ENCODE results near the gene RBM23.
"Not testable (repeated sequence)": the region's sequence is repeated elsewhere in the genome, so short reads cannot be mapped to it uniquely, and the experiment has no call there.

Gene RBM23

GRCh38 chr14:22860377-22860776 is 58.6 kb downstream of the RBM23 start:
- DNase-seq: not testable (repeated sequence)

GRCh38 chr14:22856428-22856827 is 62.5 kb downstream of the RBM23 start:
- no peak for DNase-seq

- DNase-seq: no peak
These were observed 63.8 kb downstream of the RBM23 start for GRCh38 chr14:22854963-22855724.

- not testable (repeated sequence) for DNase-seq
These were observed 64.7 kb downstream of the RBM23 start for GRCh38 chr14:22854296-22854695.

GRCh38 chr14:22852940-22853767 is 65.8 kb downstream of the RBM23 start:
- peak; percentile 79 for DNase-seq

GRCh38 chr14:22852599-22852939 is 66.4 kb downstream of the RBM23 start:
- no peak for DNase-seq

GRCh38 chr14:22852178-22852577 is 66.8 kb downstream of the RBM23 start:
- not testable (repeated sequence) for DNase-seq

GRCh38 chr14:22850944-22851764 is 67.8 kb downstream of the RBM23 start:
- no peak for DNase-seq

GRCh38 chr14:22849212-22849819 is 69.6 kb downstream of the RBM23 start:
- DNase-seq: no peak

GRCh38 chr14:22848351-22849164 is 70.4 kb downstream of the RBM23 start:
- DNase-seq: peak; percentile 49

GRCh38 chr14:22847661-22848341 is 71.1 kb downstream of the RBM23 start:
- DNase-seq: no peak

- no peak for DNase-seq
These were observed 72.1 kb downstream of the RBM23 start for GRCh38 chr14:22846811-22847307.

- no peak for DNase-seq
These were observed 72.9 kb downstream of the RBM23 start for GRCh38 chr14:22845821-22846625.

GRCh38 chr14:22845103-22845394 is 73.9 kb downstream of the RBM23 start:
- no peak for DNase-seq

GRCh38 chr14:22844221-22845102 is 74.5 kb downstream of the RBM23 start:
- DNase-seq: no peak

Data from NCI-H1105 treated with DMSO at 0.1 percent for 48 hours (cell line).